H1 (cell line): ENCODE measurements around the gene FOXN3. TPM values are rescaled to one million over a fixed set of nuclear protein-coding genes. Genes with fewer than 3 reads are reported as not detected.

ENCODE experiments used
- CHD1 ChIP-seq: IDR thresholded peaks from 2 replicates; pipeline ENCODE4 v1.6.1; 2012; ENCODE audit warnings: low read depth, low read length, improper control_type of control experiment
- NRF1 ChIP-seq: IDR thresholded peaks from 2 replicates; pipeline ENCODE4 v1.6.1; 2011; ENCODE audit warnings: mild to moderate bottlenecking, low read depth, low read length, improper control_type of control experiment
- RAD21 ChIP-seq, 2 experiments: IDR thresholded peaks in 1 of 2; conservative IDR thresholded peaks in 1 of 2; 2 replicates each; pipeline ENCODE4 v1.6.1; 2011; ENCODE audit warnings: low read depth in 2 of 2, low read length in 2 of 2, improper control_type of control experiment in 1 of 2, inconsistent platforms in 1 of 2, mild to moderate bottlenecking in 1 of 2, moderate library complexity in 1 of 2
- SIN3A ChIP-seq, 2 experiments: IDR thresholded peaks in 1 of 2; conservative IDR thresholded peaks in 1 of 2; 2 replicates each; pipeline ENCODE4 v1.6.1; 2011 to 2012; ENCODE audit warnings: low read length in 2 of 2, improper control_type of control experiment in 1 of 2, low read depth in 1 of 2, mild to moderate bottlenecking in 1 of 2
- SIX5 ChIP-seq: IDR thresholded peaks from 2 replicates; pipeline ENCODE4 v1.6.1; 2011; ENCODE audit warnings: mild to moderate bottlenecking, low read depth, low read length
- SUZ12 ChIP-seq: fragments of 200-600 bp; sonication (generic); IDR thresholded peaks from 2 replicates; pipeline ENCODE4 v1.6.1; 2012; ENCODE audit warnings: mild to moderate bottlenecking, inconsistent platforms, low read length, moderate library complexity, mixed read lengths
- polyA plus RNA-seq, 7 experiments: library from polyadenylated mRNA; depleted of rRNA in 3 of 7; stranded (reverse) in 5 of 7; unstranded in 2 of 7; fragments of >200 nt in 5 of 7; fragments of 200-250 nt in 2 of 7; gene quantifications; 1 replicate in 5 of 7; 2 replicates in 1 of 7; 4 replicates in 1 of 7; pipeline versions ENCODE4 v1.2.1 to v1.2.3, GENCODE V29; 2011 to 2013; ENCODE audit warnings: missing spikeins in 2 of 7, mixed read lengths in 2 of 7
- total RNA-seq: library from RNA; stranded (reverse); fragmentation: NEBNext Ultra II Directional; extraction: Animal tissue kit (Norgen Biotek cat#: 25700); gene quantifications from 2 replicates; pipeline ENCODE4 v1.2.1, GENCODE V29; 2021
- TF ChIP-seq, protein P1 (sequence below): IDR thresholded peaks from 2 replicates; pipeline ENCODE4 v1.6.1; 2012; ENCODE audit warnings: inconsistent platforms

The FOXN3 gene
- total and polyA plus RNA-seq, 2 of the 8 experiments (the other 6 are each of a cell fraction or from before 2014, with no cell fraction given): 52.6 to 178 TPM

DNA sequence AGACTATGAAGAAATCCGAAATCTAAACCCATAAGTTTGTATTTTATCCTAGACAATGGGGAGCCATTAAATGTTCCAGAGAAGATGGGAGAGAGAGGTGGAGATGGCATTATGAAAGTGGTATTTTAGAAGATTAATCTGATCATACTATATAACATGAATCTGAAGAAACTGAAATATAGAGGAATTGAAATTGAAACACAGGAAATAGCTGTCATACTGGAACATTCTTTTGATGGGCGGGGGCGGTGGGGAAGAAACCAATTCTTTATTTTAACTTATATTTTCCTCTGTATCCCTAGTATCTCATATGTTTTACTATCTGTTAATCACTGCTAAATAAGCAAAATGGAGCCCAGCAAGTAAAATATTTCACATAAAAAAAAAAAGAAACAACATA, 27.0 kb upstream of the FOXN3 start (continued):
- TF ChIP-seq SUZ12: no peak
- no peak for TF ChIP-seq SIX5
- no peak for TF ChIP-seq NRF1
- TF ChIP-seq, protein P1, sequence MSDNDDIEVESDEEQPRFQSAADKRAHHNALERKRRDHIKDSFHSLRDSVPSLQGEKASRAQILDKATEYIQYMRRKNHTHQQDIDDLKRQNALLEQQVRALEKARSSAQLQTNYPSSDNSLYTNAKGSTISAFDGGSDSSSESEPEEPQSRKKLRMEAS: no peak
- TF ChIP-seq CHD1: no peak
- TF ChIP-seq RAD21 (IDR thresholded peaks at IDR 0.05 in 1 of 2, conservative IDR thresholded peaks at IDR 0.05 in 1 of 2; ENCODE audit: low read depth in 2 of 2, low read length in 2 of 2): no peak
- no peak for TF ChIP-seq SIN3A (conservative IDR thresholded peaks at IDR 0.05 in 1 of 2, IDR thresholded peaks at IDR 0.05 in 1 of 2; ENCODE audit: low read depth in 1 of 2, low read length in 2 of 2)
